Measurements from ENCODE around the gene RUNX1.

- TF ChIP-seq GATA3 (IDR thresholded peaks at IDR 0.05; ENCODE audit: low read depth, low read length) (no peak), GATA2 (IDR thresholded peaks at IDR 0.05; ENCODE audit: low read depth, low read length) (no peak)
Measured at GRCh38 chr21:34869545-34869944, 179.6 kb downstream of the RUNX1 start.
